ENCODE data around the gene USH1C.

USH1C gene

DNA sequence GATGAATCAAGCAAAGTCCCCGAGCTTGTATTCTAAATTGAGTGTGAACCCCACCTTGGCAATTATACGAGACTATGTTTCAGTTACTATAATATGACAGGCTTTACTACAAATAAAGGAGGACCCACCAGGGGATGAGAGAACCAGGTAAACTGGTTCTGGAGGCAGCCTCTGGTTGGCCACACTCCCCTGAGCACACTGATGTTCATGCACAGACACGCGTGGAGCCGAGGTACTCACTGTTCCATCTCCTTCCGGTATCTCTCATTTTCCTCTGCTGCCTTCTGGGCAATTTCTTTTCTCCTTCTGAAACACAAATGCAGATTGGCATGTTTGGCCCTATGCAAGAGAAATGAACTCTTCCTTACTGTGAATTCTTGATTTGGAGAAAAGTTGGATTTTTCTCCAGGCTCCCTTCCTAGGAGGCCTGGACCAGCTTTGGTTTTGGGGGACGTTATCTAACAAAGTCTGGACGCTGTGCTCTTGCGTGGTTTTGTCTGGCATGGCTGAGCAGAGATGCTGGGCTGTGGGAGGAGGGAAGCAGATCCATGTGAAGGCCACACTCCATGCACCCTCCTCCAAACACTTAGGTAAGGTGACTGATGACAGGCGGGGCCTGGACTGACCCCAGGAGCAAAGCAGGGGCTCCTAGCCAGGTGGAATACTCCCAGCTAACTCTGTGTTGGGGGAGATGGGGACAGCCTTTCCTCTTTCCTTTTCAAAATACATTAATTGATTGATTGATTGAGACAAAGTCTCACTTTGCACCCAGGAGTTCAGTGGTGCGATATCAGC is 22.9 kb downstream of the USH1C start:
- no peak for DNase-seq

- DNase-seq, result no peak
Measured at GRCh38 chr11:17519061-17519885, 24.9 kb downstream of the USH1C start.

DNA sequence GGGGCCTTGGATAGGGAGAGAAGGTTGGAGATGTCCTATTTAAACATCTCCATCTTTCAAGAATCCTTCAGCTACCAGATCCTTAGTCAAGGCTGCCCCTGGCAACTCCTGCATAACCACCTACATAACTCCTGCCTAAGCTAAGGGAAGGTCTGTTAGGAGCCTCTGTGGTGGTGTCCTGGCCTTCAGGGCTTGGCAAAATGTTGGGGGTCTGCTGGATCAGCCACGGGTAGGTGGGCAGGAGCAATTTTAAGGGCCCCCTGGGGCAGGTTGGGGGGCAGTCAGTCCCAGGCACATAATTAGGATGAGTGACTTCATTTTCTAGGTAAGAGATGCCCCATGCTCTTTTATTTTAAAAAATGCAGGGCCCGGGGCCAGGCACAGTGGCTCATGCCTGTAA is 25.9 kb downstream of the USH1C start:
- DNase-seq, result no peak

DNA sequence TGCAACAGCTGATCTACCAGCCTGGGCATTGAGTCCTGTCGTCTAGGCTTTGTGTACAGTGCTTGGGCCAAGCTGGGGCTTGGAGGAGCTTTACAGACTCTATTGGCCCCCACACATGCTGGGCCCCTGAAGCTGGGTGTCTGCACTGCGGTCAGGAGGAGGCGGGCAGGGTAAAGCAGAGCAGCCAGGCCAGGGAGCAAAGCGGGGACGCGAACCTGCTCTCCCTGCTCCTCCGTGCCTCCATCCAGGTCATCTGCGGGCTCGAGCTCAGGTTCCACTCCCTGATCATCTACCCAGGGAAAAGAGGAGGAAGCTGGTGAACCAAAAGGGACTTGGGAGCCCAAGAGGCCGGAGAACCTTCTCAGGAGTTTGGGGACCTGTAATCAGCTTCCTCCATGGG is 27.0 kb downstream of the USH1C start:
- no peak for DNase-seq

- no peak for DNase-seq
Measured at GRCh38 chr11:17516551-17517150, 27.6 kb downstream of the USH1C start.

DNA sequence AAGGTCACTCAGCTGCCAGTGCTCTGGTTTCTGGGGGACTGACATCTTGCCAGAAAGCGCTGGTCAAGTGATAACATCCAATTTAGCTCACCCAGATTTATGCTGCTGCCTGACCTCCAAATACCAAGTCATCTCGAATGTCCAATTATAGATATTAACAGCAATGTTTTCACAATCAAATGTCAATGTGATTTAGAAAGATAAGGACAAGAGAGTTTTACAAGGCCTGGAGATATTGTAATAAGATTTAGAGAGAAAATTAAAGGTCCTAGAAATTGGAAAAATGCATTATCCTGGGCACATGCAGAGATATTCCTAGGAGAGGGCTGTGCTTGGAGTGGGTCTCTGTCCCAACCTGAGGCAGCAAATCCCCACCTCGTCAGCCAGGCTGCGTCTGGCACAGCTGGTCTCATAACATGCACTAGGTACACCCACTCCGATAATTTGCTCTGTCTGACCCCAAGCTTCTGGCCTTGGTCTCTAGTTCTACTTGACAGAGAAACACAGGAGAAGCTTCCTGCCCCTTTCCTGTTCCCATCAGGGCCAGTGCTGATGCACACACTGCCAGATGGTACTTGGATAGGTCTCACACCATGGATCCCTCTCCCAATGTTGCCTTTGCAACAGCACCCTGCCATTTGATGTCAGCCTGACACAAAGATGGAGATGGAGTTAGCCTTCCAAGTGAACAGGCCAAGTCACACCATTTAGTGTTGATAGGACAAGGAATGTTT is 28.6 kb downstream of the USH1C start:
- DNase-seq, result no peak

- DNase-seq, result no peak
Measured at GRCh38 chr11:17514476-17514875, 29.7 kb downstream of the USH1C start.

DNA sequence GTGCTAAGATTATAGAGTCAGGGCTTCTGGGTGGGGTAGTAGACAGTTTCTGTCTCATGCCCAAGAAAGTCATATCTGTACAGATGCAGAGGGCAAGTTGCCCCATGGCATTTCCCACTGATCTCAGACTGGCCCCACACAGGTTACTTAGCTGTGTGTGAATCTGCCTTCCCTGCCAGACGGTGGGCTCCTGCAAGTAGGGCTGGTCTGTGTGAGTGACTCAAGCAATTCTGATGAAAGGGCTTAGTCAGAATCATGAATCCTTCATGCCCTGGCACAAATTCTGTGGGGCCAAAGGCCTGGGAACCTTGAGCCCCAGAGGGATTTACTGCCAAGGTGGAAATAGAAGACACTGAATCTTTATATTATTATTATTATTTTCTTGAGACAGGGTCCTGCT is 30.4 kb downstream of the USH1C start:
- no peak for DNase-seq

DNA sequence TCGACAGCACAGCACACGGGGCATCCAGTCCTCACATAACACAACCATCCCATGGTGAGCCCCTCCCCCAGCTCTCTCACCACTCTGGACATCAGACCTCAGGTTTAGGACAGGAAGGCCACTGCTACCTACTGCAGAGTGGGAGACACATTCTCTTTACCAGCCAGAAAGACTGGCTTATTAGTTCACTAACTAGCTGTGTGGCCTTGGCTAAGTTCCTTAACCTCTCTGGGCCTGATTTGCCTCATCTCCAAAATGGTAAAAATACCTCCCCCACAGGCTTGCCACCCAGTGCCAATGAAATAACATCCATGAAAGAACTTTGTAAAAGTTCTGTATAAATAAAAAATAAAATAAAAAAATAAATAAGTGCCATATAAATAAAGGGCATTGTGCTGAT is 32.1 kb downstream of the USH1C start:
- no peak for DNase-seq

GRCh38 chr11:17511571-17511970 is 32.6 kb downstream of the USH1C start:
- DNase-seq, result no peak

GRCh38 chr11:17510507-17511206 is 33.6 kb downstream of the USH1C start:
- no peak for DNase-seq

- no peak for DNase-seq
Measured at GRCh38 chr11:17508791-17509190, 35.4 kb downstream of the USH1C start.

GRCh38 chr11:17508306-17508705 is 35.9 kb downstream of the USH1C start:
- DNase-seq, result no peak

DNA sequence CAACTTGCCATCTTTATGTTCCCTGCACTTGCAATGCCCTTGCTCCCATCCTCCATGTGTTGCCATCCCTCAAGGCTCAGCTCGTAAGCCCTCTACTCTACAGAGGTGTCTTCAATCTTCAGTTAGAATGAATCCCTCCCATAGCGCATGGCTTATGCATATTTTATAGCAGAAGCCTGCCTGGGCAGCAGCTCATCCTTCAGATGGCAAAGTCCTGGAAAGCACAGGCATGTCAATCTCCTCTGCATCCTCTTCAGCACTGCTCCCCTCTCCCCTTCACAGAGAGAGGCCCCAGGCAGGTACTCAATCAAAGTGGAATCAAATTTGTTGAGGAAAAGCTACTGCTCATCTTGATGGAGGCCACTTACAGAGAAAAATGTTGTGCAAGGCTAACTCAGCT is 36.4 kb downstream of the USH1C start:
- no peak for DNase-seq

GRCh38 chr11:17506942-17507341 is 37.3 kb downstream of the USH1C start:
- DNase-seq, result no peak

DNA sequence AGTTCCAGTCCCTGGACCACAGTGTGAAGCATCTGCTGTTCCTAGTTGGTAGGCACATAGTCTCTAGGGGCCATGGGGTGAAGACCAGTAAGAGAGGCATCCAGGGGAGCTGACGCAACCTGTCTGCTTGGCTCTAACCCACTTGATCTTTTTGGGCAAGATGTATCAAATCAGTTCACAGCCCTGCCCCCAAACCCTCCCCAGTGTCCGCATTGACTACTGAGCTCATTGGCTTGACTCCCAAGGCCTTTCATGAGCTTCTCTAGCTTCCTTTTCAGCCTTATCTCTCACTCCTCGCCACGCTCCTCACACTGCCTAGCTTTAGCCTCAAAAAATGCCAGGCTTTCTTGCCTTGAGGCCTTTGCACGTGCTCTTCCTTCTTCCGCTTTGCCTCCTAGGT is 37.9 kb downstream of the USH1C start:
- DNase-seq, result no peak

DNA sequence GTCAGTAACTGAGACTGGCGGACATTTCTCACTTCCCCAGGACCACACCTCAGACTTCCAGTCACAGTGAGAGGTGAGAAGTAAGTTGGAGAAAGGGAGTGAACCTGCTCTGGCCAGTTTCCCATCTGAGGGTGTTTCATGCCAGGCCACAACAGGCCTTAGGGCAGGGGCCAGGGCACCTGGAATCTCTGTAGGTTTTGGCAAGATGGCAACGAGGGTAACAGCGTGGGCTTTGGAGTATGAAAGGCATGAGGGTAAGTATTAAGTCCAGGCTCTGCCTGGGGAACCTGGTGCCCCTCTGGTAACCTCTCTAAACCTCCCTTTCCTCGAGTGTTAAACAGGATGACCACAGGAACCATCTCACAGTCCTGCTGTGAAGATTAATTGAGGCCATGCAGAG is 39.1 kb downstream of the USH1C start:
- no peak for DNase-seq

- peak; percentile 28 for DNase-seq
Measured at GRCh38 chr11:17504330-17505107, 39.7 kb downstream of the USH1C start.

GRCh38 chr11:17502630-17503029 is 41.6 kb downstream of the USH1C start:
- DNase-seq, result no peak

GRCh38 chr11:17500673-17501072 is 43.5 kb downstream of the USH1C start:
- DNase-seq, result no peak

- no peak for DNase-seq
Measured at GRCh38 chr11:17498475-17498874, 45.7 kb downstream of the USH1C start.

DNA sequence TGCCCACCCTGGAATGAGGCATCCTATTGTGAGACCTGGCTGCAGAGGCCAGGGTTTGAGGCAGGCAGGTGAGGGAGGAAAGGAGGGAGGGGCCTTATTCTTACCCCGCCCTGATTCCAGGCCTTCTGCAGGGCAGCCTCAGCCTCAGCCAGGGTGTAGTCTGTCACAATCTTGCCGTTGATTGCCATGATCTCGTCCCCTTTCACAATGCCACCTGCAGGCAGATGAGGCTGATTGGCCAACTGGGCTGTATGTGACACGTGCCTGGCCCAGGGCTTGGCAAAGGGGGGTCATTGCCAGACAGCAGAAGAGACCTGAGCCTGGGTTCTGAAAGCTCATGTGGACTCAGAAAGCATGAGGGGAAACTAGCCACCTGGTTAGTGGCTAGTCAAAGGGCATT is 46.2 kb downstream of the USH1C start:
- no peak for DNase-seq

Data from NCI-H524 treated with DMSO at 0.1 percent for 48 hours (cell line).